Measurements from ENCODE around the gene FMN2.
"Not testable (repeated sequence)": the region's sequence is repeated elsewhere in the genome, so short reads cannot be mapped to it uniquely, and the experiment has no call there.

FMN2 gene

GRCh38 chr1:240254778-240255291 lies 163.2 kb downstream of the FMN2 start:
- no peak for DNase-seq (ENCODE audit: low read depth in 3 of 3)

- DNase-seq (ENCODE audit: low read depth in 3 of 3), result no peak
Measured at GRCh38 chr1:240255922-240256321, 164.2 kb downstream of the FMN2 start.

GRCh38 chr1:240256836-240257503 lies 165.3 kb downstream of the FMN2 start:
- DNase-seq (ENCODE audit: low read depth in 3 of 3), result no peak

- no peak for DNase-seq (ENCODE audit: low read depth in 3 of 3)
Measured at GRCh38 chr1:240258910-240259309, 167.2 kb downstream of the FMN2 start.

- DNase-seq (ENCODE audit: low read depth in 3 of 3), result not testable (repeated sequence)
Measured at GRCh38 chr1:240264494-240264893, 172.8 kb downstream of the FMN2 start.

GRCh38 chr1:240271081-240271480 lies 179.4 kb downstream of the FMN2 start:
- no peak for DNase-seq (ENCODE audit: low read depth in 3 of 3)

- no peak for DNase-seq (ENCODE audit: low read depth in 3 of 3)
Measured at GRCh38 chr1:240274569-240274968, 182.9 kb downstream of the FMN2 start.

GRCh38 chr1:240275219-240275618 lies 183.5 kb downstream of the FMN2 start:
- DNase-seq (ENCODE audit: low read depth in 3 of 3), result not testable (repeated sequence)

GRCh38 chr1:240278082-240278481 lies 186.4 kb downstream of the FMN2 start:
- DNase-seq (ENCODE audit: low read depth in 3 of 3), result no peak

- DNase-seq (ENCODE audit: low read depth in 3 of 3), result no peak
Measured at GRCh38 chr1:240280560-240281322, 189.1 kb downstream of the FMN2 start.

GRCh38 chr1:240282061-240282830 lies 190.6 kb downstream of the FMN2 start:
- no peak for DNase-seq (ENCODE audit: low read depth in 3 of 3)

- DNase-seq (ENCODE audit: low read depth in 3 of 3), result no peak
Measured at GRCh38 chr1:240284656-240285414, 193.2 kb downstream of the FMN2 start.

GRCh38 chr1:240285540-240285939 lies 193.9 kb downstream of the FMN2 start:
- DNase-seq (ENCODE audit: low read depth in 3 of 3), result no peak

- no peak for DNase-seq (ENCODE audit: low read depth in 3 of 3)
Measured at GRCh38 chr1:240287722-240288121, 196.0 kb downstream of the FMN2 start.

- no peak for DNase-seq (ENCODE audit: low read depth in 3 of 3)
Measured at GRCh38 chr1:240293706-240294105, 202.0 kb downstream of the FMN2 start.

GRCh38 chr1:240294566-240294965 lies 202.9 kb downstream of the FMN2 start:
- DNase-seq (ENCODE audit: low read depth in 3 of 3), result no peak

- no peak for DNase-seq (ENCODE audit: low read depth in 3 of 3)
Measured at GRCh38 chr1:240295811-240296210, 204.1 kb downstream of the FMN2 start.

- no peak for DNase-seq (ENCODE audit: low read depth in 3 of 3)
Measured at GRCh38 chr1:240304466-240304865, 212.8 kb downstream of the FMN2 start.

- DNase-seq (ENCODE audit: low read depth in 3 of 3), result no peak
Measured at GRCh38 chr1:240306673-240307072, 215.0 kb downstream of the FMN2 start.

GRCh38 chr1:240308096-240308495 lies 216.4 kb downstream of the FMN2 start:
- DNase-seq (ENCODE audit: low read depth in 3 of 3), result no peak

GRCh38 chr1:240309769-240310168 lies 218.1 kb downstream of the FMN2 start:
- DNase-seq (ENCODE audit: low read depth in 3 of 3), result no peak

All from stimulated activated CD4-positive, alpha-beta T cell treated with anti-CD3 and anti-CD28 coated beads, TNF-alpha, amount 100 ng/mL, for 48 hours (primary cell).